DND-41 (cell line): ENCODE results near the gene SDHB.
A peak's percentile ranks its signal among the peaks of the same experiment; 100 is the strongest.

Source experiments
- ATAC-seq: fragments of 200-7000 bp; cut with Tn5 transposase; 3 replicates; pipeline ENCODE4 v1.9.1; 2021; ENCODE audit warnings: low read depth; ENCODE audit not compliant: insufficient read depth
- DNase-seq: peaks from one replicate; pipeline ENCODE4 v3.0.0-alpha.2; 2020
- H2AFZ ChIP-seq: 2 replicates; pipeline ENCODE4 v1.6.0; 2012; ENCODE audit warnings: low read depth, low read length
- H3K27ac ChIP-seq: 2 replicates; pipeline ENCODE4 v1.5.1; 2012; ENCODE audit warnings: low read length, inconsistent platforms
- H3K27me3 ChIP-seq: fragments of 200-600 bp; sonication (generic); 2 replicates; pipeline ENCODE4 v1.6.0; 2012; ENCODE audit warnings: low read length, mild to moderate bottlenecking, inconsistent platforms; ENCODE audit not compliant: insufficient read depth, poor library complexity
- H3K36me3 ChIP-seq: 2 replicates; pipeline ENCODE4 v1.5.1; 2012; ENCODE audit warnings: low read length, inconsistent platforms; ENCODE audit not compliant: insufficient read depth
- H3K4me1 ChIP-seq: 2 replicates; pipeline ENCODE4 v1.5.1; 2012; ENCODE audit warnings: mild to moderate bottlenecking, low read length; ENCODE audit not compliant: insufficient read depth
- H3K4me2 ChIP-seq: 2 replicates; pipeline ENCODE4 v1.6.0; 2012; ENCODE audit warnings: mild to moderate bottlenecking, moderate library complexity, low read length, inconsistent platforms; ENCODE audit not compliant: insufficient read depth
- H3K4me3 ChIP-seq, 2 experiments: fragments of 200-600 bp in 1 of 2; shearing (Covaris generic) in 1 of 2; 2 replicates each; pipeline ENCODE4 v1.5.1; 2012 to 2016; ENCODE audit warnings: inconsistent platforms in 2 of 2, low read length in 2 of 2, mild to moderate bottlenecking in 2 of 2, low read depth in 1 of 2, moderate library complexity in 1 of 2
- H3K79me2 ChIP-seq: 2 replicates; pipeline ENCODE4 v1.6.0; 2012; ENCODE audit warnings: low read length, inconsistent platforms; ENCODE audit not compliant: insufficient read depth
- H3K9ac ChIP-seq: 2 replicates; pipeline ENCODE4 v1.6.0; 2012; ENCODE audit warnings: low read depth, mild to moderate bottlenecking, inconsistent platforms, low read length, moderate library complexity
- H3K9me3 ChIP-seq: 2 replicates; pipeline ENCODE4 v1.5.1; 2012; ENCODE audit warnings: low read length, moderate library complexity, mild to moderate bottlenecking, inconsistent platforms; ENCODE audit not compliant: insufficient read depth, severe bottlenecking
- H4K20me1 ChIP-seq: 2 replicates; pipeline ENCODE4 v1.6.0; 2012; ENCODE audit warnings: low read length; ENCODE audit not compliant: insufficient read depth
- EZH2 ChIP-seq: IDR thresholded peaks from 3 replicates; pipeline ENCODE4 v1.6.1; 2012; ENCODE audit warnings: borderline replicate concordance, low read depth, mild to moderate bottlenecking, moderate library complexity, low read length, inconsistent platforms; ENCODE audit not compliant: severe bottlenecking
- TF ChIP-seq, protein P1 (sequence below): IDR thresholded peaks from 2 replicates; pipeline ENCODE4 v1.5.1; 2012; ENCODE audit warnings: borderline replicate concordance, low read length, moderate library complexity, mild to moderate bottlenecking; ENCODE audit not compliant: poor library complexity, severe bottlenecking; ENCODE audit errors: extremely low read depth

SDHB gene

DNA sequence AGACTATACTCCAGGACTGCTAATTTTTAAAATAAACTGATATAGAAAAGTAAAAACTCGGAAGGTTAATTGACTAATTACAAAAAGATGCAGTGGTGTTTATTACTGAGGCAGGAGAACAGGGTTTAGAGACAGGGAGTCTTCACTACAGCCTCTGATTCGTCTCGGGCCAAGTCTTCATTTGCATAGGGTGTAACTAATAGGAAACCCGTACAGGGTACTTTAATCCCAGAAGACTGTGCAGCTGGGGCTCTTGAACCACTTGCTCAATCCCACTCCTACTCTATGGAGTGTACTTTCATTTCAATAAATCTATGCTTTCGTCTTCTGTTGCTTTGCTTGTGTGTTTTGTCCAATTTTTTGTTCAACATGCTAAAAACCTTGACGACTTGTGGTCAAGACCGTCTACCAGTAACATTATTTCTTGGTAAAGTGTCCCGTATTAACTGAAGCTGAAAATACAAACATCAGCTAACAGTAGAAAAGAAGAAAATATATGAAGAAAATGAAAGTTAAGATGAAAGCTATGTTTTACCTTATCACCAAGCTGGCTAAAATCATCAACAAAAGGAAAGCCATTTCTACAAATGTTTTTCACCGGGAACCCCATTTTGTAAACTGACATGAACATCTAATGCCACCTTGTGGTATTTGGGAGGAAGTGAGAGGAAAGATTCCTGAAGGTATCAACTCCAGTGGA is 8.0 kb downstream of the SDHB start:
- Histone ChIP-seq H3K9me3 (no peaks in the 10 kb centered on the region), H3K27ac (no peak overlapping the region), H3K27me3 (no peaks in the 10 kb centered on the region), H3K4me2 (no peak overlapping the region), H4K20me1 (peaks cover 16% of the 10 kb centered on the region; the same call in 1 of the 2 replicates), H3K4me1 (no peaks in the 10 kb centered on the region), H2AFZ (no peak overlapping the region), H3K79me2 (peaks cover 64% of the 10 kb centered on the region), H3K9ac (no peak overlapping the region), H3K4me3 (no peak overlapping the region), H3K36me3 (peaks cover 51% of the 10 kb centered on the region)
- peak; percentile 42; the same call in 1 of the 3 replicates for ATAC-seq
- DNase-seq = no peak
- no peak for TF ChIP-seq EZH2
- TF ChIP-seq, protein P1, sequence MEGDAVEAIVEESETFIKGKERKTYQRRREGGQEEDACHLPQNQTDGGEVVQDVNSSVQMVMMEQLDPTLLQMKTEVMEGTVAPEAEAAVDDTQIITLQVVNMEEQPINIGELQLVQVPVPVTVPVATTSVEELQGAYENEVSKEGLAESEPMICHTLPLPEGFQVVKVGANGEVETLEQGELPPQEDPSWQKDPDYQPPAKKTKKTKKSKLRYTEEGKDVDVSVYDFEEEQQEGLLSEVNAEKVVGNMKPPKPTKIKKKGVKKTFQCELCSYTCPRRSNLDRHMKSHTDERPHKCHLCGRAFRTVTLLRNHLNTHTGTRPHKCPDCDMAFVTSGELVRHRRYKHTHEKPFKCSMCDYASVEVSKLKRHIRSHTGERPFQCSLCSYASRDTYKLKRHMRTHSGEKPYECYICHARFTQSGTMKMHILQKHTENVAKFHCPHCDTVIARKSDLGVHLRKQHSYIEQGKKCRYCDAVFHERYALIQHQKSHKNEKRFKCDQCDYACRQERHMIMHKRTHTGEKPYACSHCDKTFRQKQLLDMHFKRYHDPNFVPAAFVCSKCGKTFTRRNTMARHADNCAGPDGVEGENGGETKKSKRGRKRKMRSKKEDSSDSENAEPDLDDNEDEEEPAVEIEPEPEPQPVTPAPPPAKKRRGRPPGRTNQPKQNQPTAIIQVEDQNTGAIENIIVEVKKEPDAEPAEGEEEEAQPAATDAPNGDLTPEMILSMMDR = peak; percentile 72

DNA sequence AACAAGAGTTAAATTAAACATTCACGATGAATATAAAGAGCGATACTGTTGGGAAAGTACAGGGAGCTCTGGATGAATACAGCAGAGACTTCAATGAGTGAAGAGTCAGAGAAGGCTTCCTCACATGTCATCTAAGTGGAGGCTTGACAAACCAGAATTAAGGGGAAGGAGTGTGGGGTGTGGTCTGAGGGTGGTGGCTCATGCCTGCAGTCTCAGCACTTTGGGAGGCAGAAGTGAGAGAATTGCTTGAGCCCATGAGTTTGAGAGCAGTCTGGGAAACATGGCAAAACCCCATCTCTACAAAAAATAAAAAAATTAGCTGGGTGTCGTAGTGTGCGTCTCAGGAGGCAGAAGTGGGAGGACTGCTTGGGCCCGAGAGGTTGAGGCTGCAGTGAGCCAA is 8.7 kb downstream of the SDHB start:
- no peak for ATAC-seq
- Histone ChIP-seq H3K36me3 (peaks cover 57% of the 10 kb centered on the region), H3K4me1 (no peaks in the 10 kb centered on the region), H3K4me2 (no peak overlapping the region), H3K27me3 (no peaks in the 10 kb centered on the region), H2AFZ (no peak overlapping the region), H3K79me2 (peaks cover 60% of the 10 kb centered on the region), H3K9me3 (no peaks in the 10 kb centered on the region), H4K20me1 (peaks cover 16% of the 10 kb centered on the region; the same call in 1 of the 2 replicates), H3K9ac (no peak overlapping the region), H3K27ac (no peak overlapping the region), H3K4me3 (no peak overlapping the region)
- TF ChIP-seq EZH2 = no peak
- TF ChIP-seq, protein P1 = no peak
- DNase-seq = no peak

DNA sequence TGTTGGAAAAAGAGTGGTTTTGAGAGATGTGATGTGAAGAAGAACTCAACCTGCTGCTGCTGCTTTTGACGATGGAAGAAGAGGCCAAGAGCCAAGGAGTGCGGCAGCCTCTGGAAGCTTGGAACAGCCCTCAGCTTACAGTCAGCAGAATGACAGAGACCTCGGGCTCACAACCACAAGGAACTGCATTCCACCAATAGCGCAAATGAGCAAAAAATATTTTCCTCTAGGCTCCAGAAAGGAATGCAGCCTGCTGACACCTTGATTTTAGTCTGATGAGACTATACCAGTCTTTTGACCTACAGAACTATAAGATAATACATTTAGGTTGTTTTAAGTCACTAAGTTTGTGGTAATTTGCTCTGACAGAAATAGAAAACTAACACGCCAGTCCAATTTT is 10.2 kb downstream of the SDHB start:
- H3K9ac ChIP-seq = no peak overlapping the region
- no peaks in the 10 kb centered on the region for H3K9me3 ChIP-seq
- H4K20me1 ChIP-seq = peaks cover 11% of the 10 kb centered on the region; the same call in 1 of the 2 replicates
- H3K4me3 ChIP-seq = no peak overlapping the region
- no peak overlapping the region for H3K27ac ChIP-seq
- H3K36me3 ChIP-seq = peaks cover 59% of the 10 kb centered on the region
- no peaks in the 10 kb centered on the region for H3K4me1 ChIP-seq
- TF ChIP-seq EZH2 = no peak
- TF ChIP-seq, protein P1 = no peak
- H3K79me2 ChIP-seq = peaks cover 48% of the 10 kb centered on the region
- no peak overlapping the region for H3K4me2 ChIP-seq
- no peak overlapping the region for H2AFZ ChIP-seq
- ATAC-seq (no peak), DNase-seq (no peak)
- no peaks in the 10 kb centered on the region for H3K27me3 ChIP-seq
